GM19025 (cell line): ENCODE measurements around the gene PIWIL4.
"Not testable (repeated sequence)": the region's sequence is repeated elsewhere in the genome, so short reads cannot be mapped to it uniquely, and the experiment has no call there.

Experiments
- ATAC-seq: cut with Tn5 transposase; IDR thresholded peaks from one replicate; pipeline ENCODE4 v1.9.1; 2021; ENCODE audit warnings: mild to moderate bottlenecking, low read depth, moderate library complexity; ENCODE audit not compliant: unreplicated experiment

The PIWIL4 gene

GRCh38 chr11:94583213-94583865 is 16.2 kb downstream of the PIWIL4 start:
- ATAC-seq = no peak

GRCh38 chr11:94583866-94584500 is 16.8 kb downstream of the PIWIL4 start:
- peak; percentile 53 for ATAC-seq

GRCh38 chr11:94584978-94585377 is 17.8 kb downstream of the PIWIL4 start:
- no peak for ATAC-seq

- no peak for ATAC-seq
These were observed 18.2 kb downstream of the PIWIL4 start for GRCh38 chr11:94585399-94585798.

- no peak for ATAC-seq
These were observed 19.4 kb downstream of the PIWIL4 start for GRCh38 chr11:94586546-94586945.

GRCh38 chr11:94586978-94587377 is 19.8 kb downstream of the PIWIL4 start:
- ATAC-seq = no peak

- no peak for ATAC-seq
These were observed 21.3 kb downstream of the PIWIL4 start for GRCh38 chr11:94588366-94588942.

GRCh38 chr11:94590352-94591041 is 23.3 kb downstream of the PIWIL4 start:
- ATAC-seq = no peak

- ATAC-seq = peak; percentile 59
These were observed 25.9 kb downstream of the PIWIL4 start for GRCh38 chr11:94593030-94593429.

GRCh38 chr11:94595076-94595475 is 27.9 kb downstream of the PIWIL4 start:
- ATAC-seq = no peak

- ATAC-seq = no peak
These were observed 30.7 kb downstream of the PIWIL4 start for GRCh38 chr11:94597896-94598295.

GRCh38 chr11:94599510-94599909 is 32.3 kb downstream of the PIWIL4 start:
- no peak for ATAC-seq

- peak; percentile 80 for ATAC-seq
These were observed 35.5 kb downstream of the PIWIL4 start for GRCh38 chr11:94602430-94603372.

- no peak for ATAC-seq
These were observed 36.4 kb downstream of the PIWIL4 start for GRCh38 chr11:94603587-94603986.

- no peak for ATAC-seq
These were observed 37.3 kb downstream of the PIWIL4 start for GRCh38 chr11:94604482-94604881.

GRCh38 chr11:94613120-94613519 is 46.0 kb downstream of the PIWIL4 start:
- ATAC-seq = no peak

GRCh38 chr11:94623120-94623735 is 56.1 kb downstream of the PIWIL4 start:
- peak; percentile 76 for ATAC-seq

GRCh38 chr11:94625422-94625821 is 58.3 kb downstream of the PIWIL4 start:
- not testable (repeated sequence) for ATAC-seq

- not testable (repeated sequence) for ATAC-seq
These were observed 59.9 kb downstream of the PIWIL4 start for GRCh38 chr11:94627003-94627560.
